Measurements from ENCODE around the gene KIF27.
"Not testable (repeated sequence)": the region's sequence is repeated elsewhere in the genome, so short reads cannot be mapped to it uniquely, and the experiment has no call there.

KIF27 gene

DNA sequence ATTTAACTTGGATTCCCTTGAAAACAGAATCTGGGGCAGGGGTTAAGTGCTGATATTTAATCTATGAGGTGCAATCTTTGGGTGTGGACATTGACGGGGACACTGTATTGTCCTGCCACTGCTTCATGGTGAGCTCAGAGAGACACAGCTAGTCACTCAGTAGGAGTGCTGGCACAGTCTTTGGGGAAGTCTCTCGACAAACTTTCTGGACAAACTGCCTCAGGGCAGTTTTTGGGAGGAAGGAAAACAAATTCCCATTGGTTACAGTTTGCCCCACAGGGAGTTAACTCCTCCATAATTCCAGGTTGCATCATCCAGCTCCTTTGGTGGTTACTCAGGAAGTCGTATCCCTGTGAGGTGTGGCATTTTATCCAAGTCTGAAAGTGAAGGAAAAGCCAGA lies 40.9 kb upstream of the KIF27 start:
- TF ChIP-seq, protein P1, sequence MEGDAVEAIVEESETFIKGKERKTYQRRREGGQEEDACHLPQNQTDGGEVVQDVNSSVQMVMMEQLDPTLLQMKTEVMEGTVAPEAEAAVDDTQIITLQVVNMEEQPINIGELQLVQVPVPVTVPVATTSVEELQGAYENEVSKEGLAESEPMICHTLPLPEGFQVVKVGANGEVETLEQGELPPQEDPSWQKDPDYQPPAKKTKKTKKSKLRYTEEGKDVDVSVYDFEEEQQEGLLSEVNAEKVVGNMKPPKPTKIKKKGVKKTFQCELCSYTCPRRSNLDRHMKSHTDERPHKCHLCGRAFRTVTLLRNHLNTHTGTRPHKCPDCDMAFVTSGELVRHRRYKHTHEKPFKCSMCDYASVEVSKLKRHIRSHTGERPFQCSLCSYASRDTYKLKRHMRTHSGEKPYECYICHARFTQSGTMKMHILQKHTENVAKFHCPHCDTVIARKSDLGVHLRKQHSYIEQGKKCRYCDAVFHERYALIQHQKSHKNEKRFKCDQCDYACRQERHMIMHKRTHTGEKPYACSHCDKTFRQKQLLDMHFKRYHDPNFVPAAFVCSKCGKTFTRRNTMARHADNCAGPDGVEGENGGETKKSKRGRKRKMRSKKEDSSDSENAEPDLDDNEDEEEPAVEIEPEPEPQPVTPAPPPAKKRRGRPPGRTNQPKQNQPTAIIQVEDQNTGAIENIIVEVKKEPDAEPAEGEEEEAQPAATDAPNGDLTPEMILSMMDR (IDR thresholded peaks at IDR 0.05), result no peak
- no peak overlapping the region for H3K27ac ChIP-seq
- H3K4me3 ChIP-seq, result no peak overlapping the region
- no peak for DNase-seq (ENCODE audit: low spot score)

DNA sequence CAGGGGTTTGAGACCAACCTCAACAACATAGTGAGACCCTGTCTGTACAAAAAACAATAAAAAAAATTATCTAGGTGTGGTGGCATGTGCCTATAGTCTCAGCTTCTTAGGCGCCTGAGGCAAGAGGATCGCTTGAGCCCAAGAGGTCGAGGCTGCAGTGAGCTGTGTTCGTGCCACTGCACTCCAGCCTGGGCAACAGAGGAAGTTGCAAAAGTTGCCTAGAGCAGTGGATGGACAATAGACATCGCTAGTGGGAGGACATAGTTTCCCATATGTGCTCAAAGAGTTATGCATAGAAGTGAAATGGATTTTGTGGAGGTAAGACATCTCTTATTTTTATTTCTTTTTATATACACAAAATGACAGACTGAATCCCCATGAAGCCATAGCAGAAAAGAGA lies 39.8 kb upstream of the KIF27 start:
- TF ChIP-seq, protein P1 (IDR thresholded peaks at IDR 0.05), result no peak
- no peak overlapping the region for H3K27ac ChIP-seq
- H3K4me3 ChIP-seq, result no peak overlapping the region
- DNase-seq (ENCODE audit: low spot score), result no peak

DNA sequence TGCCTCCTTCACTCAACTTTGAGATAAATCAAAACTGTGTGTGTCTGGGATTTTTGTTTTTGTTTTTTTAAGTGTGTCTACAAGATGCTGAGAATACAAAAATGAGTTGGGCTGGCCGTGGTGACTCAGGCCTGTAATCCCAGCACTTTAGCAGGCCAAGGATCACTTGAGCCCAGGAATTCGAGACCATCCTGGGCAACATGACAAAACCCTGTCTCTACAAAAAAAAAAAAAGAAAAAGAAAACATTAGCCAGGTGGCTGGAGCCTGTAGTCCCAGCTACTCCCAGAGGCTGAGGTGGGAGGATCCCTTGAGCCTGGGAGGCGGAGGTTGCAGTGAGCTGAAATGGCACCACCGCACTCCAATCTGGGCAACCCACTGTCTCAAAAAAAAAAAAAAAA lies 37.8 kb upstream of the KIF27 start:
- TF ChIP-seq, protein P1 (IDR thresholded peaks at IDR 0.05), result no peak
- Histone ChIP-seq H3K27ac (no peak overlapping the region), H3K4me3 (no peak overlapping the region)
- DNase-seq (ENCODE audit: low spot score), result no peak

DNA sequence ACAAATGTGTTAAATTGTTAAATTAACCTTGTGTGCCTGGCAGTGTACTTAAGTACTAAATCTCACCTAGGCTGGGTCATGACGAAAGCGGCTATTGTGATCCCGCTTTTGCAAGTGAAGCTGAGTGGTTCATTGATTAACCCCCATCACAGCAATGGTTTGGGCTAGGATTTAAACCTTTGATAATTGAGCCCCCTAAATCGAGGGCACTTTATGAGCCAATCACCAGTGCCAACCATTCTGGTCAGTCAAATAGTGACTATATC lies 35.9 kb upstream of the KIF27 start:
- Histone ChIP-seq H3K4me3 (peak overlapping the region; percentile 87), H3K27ac (peak overlapping the region in 1 of 2 donors; percentile 89)
- no peak for DNase-seq (ENCODE audit: low spot score)
- TF ChIP-seq, protein P1 (IDR thresholded peaks at IDR 0.05), result no peak

DNA sequence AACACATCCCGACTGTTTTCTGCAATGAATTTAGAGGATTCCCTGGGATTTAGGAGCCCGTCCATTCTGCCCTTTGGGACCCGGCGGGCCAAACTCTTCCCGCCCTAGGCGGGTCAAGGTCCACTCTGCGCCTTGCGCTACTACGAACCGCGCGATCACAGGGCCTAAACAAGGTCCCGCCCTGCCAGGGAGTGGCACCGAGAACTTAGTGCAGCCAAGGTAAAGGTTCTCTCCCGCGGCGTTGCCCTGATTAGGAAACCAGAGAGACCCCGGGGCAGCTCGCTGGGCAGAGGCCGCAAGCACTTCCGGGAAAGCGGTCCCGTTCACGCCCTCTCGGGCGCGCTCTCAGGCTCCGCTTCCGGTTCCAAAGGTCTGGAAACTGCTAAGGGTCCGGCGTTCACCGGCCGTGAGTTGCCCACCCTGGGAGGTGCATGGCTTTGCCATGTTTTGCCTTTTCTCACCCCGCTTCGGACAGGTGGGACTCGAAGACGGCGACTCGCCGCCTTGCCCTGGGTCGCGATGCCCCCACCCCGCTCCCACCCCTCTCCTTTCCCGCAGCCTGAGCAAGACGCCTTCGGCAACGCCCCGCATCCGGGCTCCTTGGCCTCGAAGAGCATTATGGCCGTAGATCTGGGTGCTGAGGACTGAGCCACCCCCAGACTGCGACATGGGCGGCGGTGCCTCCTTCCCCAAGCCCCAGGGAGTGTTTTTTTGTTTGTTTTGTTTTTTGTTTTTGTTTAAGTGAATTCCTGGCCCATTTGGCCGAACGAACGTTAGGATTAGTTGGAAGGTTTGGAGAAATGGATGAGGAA lies 35.4 kb upstream of the KIF27 start:
- TF ChIP-seq, protein P1 (IDR thresholded peaks at IDR 0.05), result no peak
- peak overlapping the region; percentile 87 for H3K4me3 ChIP-seq
- H3K27ac ChIP-seq, result peak overlapping the region; percentile 68 to 89
- peak; percentile 85 for DNase-seq (ENCODE audit: low spot score)

DNA sequence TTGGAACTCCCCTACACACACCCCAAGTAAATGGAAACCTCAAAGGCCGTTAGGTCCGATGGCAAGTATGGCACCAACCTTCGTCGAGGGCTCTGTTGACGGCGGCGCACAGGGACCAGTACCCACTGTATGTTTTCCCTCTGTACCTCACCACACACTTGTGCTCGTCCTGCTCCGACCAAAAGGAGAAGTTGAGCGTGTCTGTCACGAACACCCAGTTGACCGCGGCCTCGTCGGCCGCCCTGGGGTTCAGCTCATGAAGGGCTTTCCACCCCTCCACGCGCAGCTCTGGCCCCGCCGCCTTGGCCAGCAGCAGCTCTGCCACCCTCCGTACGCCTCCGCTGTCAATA lies 34.8 kb upstream of the KIF27 start:
- Histone ChIP-seq H3K4me3 (peak overlapping the region; percentile 87), H3K27ac (peak overlapping the region; percentile 68 to 89)
- DNase-seq (ENCODE audit: low spot score), result peak; percentile 74
- TF ChIP-seq, protein P1 (IDR thresholded peaks at IDR 0.05), result no peak

DNA sequence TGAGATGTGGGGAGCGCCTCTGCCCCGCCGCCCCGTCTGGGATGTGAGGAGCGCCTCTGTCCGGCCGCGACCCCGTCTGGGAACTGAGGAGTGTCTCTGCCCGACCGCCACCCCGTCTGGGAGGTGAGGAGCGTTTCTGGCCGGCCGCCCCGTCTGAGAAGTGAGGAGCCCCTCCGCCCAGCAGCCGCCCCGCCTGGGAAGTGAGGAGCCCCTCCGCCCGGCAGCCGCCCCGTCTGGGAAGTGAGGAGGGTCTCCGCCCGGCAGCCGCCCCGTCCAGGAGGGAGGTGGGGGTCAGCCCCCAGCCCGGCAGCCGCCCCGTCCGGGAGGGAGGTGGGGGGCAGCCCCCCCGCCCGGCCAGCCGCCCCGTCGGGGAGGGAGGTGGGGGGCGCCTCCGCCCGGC lies 26.9 kb upstream of the KIF27 start:
- H3K4me3 ChIP-seq; H3K27ac ChIP-seq; DNase-seq (ENCODE audit: low spot score): not testable (repeated sequence)
